Skeletal muscle tissue (tissue), 4 donors: Measurements from ENCODE around the gene AIG1. TPM values are rescaled to one million over a fixed set of nuclear protein-coding genes. Genes with fewer than 3 reads are reported as not detected.
"Not testable (repeated sequence)": the region's sequence is repeated elsewhere in the genome, so short reads cannot be mapped to it uniquely, and the experiment has no call there.

ENCODE experiments used
- H3K27ac ChIP-seq: one replicate; pipeline ENCODE4 v1.7.0; 2013; ENCODE audit warnings: mild to moderate bottlenecking, low read depth, low read length, inconsistent platforms
- H3K27me3 ChIP-seq, 3 donors: one replicate each; pipeline ENCODE4 v1.7.0; 2013; ENCODE audit warnings: low read length in 3 of 3; ENCODE audit not compliant: control insufficient read depth in 3 of 3, insufficient read depth in 3 of 3
- H3K36me3 ChIP-seq, 3 donors: one replicate each; pipeline ENCODE4 v1.7.0; 2013; ENCODE audit warnings: low read length in 3 of 3; ENCODE audit not compliant: control insufficient read depth in 3 of 3, insufficient read depth in 3 of 3
- H3K4me1 ChIP-seq, 3 donors: one replicate each; pipeline ENCODE4 v1.7.0; 2013; ENCODE audit warnings: low read length in 3 of 3, mild to moderate bottlenecking in 3 of 3; ENCODE audit not compliant: control insufficient read depth in 3 of 3, insufficient read depth in 3 of 3
- H3K4me3 ChIP-seq, 3 donors: one replicate each; pipeline ENCODE4 v1.7.0; 2013; ENCODE audit warnings: low read length in 3 of 3
- H3K9ac ChIP-seq, 3 donors: one replicate each; pipeline ENCODE4 v1.7.0; 2013; ENCODE audit warnings: low read length in 3 of 3, mild to moderate bottlenecking in 3 of 3, moderate library complexity in 2 of 3, low read depth in 1 of 3
- H3K9me3 ChIP-seq, 3 donors: one replicate each; pipeline ENCODE4 v1.7.0; 2013; ENCODE audit warnings: low read length in 3 of 3; ENCODE audit not compliant: control insufficient read depth in 3 of 3
- total RNA-seq: library from RNA; depleted of rRNA; stranded (reverse); fragments of >200 nt; gene quantifications from one replicate; pipeline ENCODE4 v1.2.3, GENCODE V29; 2014
- donor health status: Osteomylitis.

The AIG1 gene
- total RNA-seq, 1 donor from 2014 or later: 31.3 TPM

- Histone ChIP-seq H3K27ac (no peak overlapping the region), H3K9me3 (no peaks in the 10 kb centered on the region), H3K27me3 (no peaks in the 10 kb centered on the region), H3K4me3 (no peak overlapping the region), H3K4me1 (peaks cover 5 to 7% (median 5%) of the 10 kb centered on the region in 3 donors), H3K36me3 (no peaks in the 10 kb centered on the region), H3K9ac (no peak overlapping the region)
Measured at GRCh38 chr6:143167224-143167623, 106.5 kb downstream of the AIG1 start.

GRCh38 chr6:143168396-143168816 is 107.7 kb downstream of the AIG1 start:
- not testable (repeated sequence) for H3K9me3 ChIP-seq

DNA sequence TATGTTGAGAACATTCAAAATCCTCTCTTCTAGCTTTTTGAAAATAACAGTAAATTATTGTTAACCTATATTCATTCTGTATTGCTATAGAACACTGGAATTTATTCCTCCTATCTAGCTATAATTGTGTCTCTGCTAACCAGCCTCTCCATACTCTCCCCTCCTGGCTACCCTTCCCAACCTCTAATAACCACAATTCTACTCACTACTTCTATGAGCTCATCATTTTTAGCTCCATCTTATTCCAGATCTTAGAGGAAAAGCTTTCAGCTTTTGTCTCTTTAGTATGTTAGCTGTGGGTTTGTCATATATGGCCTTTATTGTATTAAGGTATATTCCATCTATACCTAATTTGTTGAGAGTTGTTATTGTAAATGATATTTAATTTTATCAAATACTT is 108.8 kb downstream of the AIG1 start:
- Histone ChIP-seq H3K27me3 (no peaks in the 10 kb centered on the region), H3K4me3 (no peak overlapping the region), H3K27ac (no peak overlapping the region), H3K9ac (no peak overlapping the region), H3K4me1 (peaks cover 2 to 4% (median 2%) of the 10 kb centered on the region in 3 donors), H3K9me3 (no peaks in the 10 kb centered on the region), H3K36me3 (no peaks in the 10 kb centered on the region)

More at GRCh38 chr6:143168396-143168816, 107.7 kb downstream of the AIG1 start:
- not testable (repeated sequence) for H3K9ac ChIP-seq, H3K27me3 ChIP-seq, H3K27ac ChIP-seq, H3K4me1 ChIP-seq, H3K4me3 ChIP-seq, H3K36me3 ChIP-seq

GRCh38 chr6:143174516-143174915 is 113.8 kb downstream of the AIG1 start:
- Histone ChIP-seq H3K36me3 (peaks cover 0 to 6% (median 0%) of the 10 kb centered on the region in 3 donors), H3K27ac (no peak overlapping the region), H3K4me1 (peaks cover 0 to 4% (median 0%) of the 10 kb centered on the region in 3 donors), H3K27me3 (no peaks in the 10 kb centered on the region), H3K9me3 (no peaks in the 10 kb centered on the region), H3K4me3 (no peak overlapping the region), H3K9ac (no peak overlapping the region)

DNA sequence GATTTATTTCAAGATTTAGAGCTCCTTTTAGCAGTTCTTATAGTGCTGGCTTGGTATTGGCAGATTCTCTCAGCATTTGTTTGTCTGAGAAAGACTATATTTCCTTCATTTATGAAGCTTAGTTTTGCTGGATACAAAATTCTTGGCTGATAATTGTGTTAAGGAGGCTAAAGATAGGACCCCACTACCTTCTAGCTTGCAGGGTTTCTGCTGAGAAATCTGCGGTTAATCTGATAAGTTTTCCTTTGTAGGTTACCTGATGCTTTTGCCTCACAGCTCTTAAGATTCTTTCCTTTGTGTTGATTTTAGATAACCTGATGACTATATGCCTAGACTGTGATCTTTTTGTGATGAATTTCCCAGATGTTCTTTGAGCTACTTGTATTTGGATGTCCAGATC is 114.3 kb downstream of the AIG1 start:
- H3K27ac ChIP-seq: no peak overlapping the region
- H3K36me3 ChIP-seq: peaks cover 0 to 6% (median 0%) of the 10 kb centered on the region in 3 donors
- peaks cover under 1 to 4% (median 2%) of the 10 kb centered on the region in 3 donors for H3K4me1 ChIP-seq
- H3K9ac ChIP-seq: no peak overlapping the region
- H3K9me3 ChIP-seq: no peaks in the 10 kb centered on the region
- no peaks in the 10 kb centered on the region for H3K27me3 ChIP-seq
- H3K4me3 ChIP-seq: no peak overlapping the region

DNA sequence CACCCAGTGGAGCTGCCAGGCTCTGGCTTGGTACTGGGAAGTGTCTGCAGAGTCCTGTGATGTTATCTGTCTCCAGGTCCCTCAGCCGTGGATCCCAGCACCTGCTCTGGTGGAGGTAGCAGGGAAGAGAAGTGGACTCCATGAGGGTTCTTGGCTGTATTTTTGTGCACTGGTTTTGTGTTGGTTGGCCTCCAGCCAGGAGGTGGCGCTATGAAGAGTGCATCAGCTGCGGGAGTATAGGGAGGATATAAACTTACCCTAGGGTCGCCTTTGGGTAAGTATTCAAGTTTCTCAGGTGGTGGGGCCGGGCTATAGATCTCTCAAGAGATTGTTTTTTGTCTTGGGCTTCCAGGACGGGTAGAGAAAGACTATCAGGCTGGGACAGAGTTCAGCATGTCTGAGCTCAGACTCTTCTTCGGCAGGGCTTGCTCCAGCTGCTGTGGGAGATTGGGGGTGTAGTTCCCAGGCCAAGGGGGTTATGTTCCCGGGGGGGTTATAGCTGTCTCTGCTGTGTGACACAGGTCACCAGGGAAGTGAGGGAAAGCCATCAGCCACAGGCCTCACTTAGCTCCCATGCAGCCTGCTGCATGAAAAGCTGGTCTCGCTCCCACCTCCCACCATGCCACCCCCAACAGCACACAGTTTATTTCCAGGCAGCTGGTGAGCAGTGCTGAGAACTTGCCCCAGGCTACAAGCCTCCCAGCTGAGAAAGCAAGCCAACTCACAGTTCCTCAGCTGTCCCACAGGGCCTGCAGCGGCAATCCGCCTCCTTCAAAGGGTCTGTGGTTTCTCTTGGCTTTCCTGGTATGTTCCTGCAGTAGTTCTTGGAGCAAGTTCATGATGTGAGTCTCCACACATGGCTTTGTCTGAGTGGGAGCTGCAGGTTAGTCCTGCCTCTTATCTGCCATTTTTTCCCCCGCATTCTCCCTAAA is 115.7 kb downstream of the AIG1 start:
- no peak overlapping the region for H3K4me3 ChIP-seq

GRCh38 chr6:143177706-143178105 is 117.0 kb downstream of the AIG1 start:
- Histone ChIP-seq H3K27ac (no peak overlapping the region), H3K4me3 (no peak overlapping the region), H3K9ac (no peak overlapping the region), H3K27me3 (no peaks in the 10 kb centered on the region), H3K36me3 (peaks cover 0 to 6% (median 0%) of the 10 kb centered on the region in 3 donors), H3K4me1 (peaks cover 3 to 5% (median 4%) of the 10 kb centered on the region in 3 donors), H3K9me3 (no peaks in the 10 kb centered on the region)

More for the DNA sequence above, 115.7 kb downstream of the AIG1 start:
- Histone ChIP-seq H3K27ac (no peak overlapping the region), H3K27me3 (no peaks in the 10 kb centered on the region), H3K9me3 (no peaks in the 10 kb centered on the region), H3K9ac (no peak overlapping the region), H3K36me3 (peaks cover 0 to 6% (median 0%) of the 10 kb centered on the region in 3 donors), H3K4me1 (peaks cover 3 to 5% (median 4%) of the 10 kb centered on the region in 3 donors)

DNA sequence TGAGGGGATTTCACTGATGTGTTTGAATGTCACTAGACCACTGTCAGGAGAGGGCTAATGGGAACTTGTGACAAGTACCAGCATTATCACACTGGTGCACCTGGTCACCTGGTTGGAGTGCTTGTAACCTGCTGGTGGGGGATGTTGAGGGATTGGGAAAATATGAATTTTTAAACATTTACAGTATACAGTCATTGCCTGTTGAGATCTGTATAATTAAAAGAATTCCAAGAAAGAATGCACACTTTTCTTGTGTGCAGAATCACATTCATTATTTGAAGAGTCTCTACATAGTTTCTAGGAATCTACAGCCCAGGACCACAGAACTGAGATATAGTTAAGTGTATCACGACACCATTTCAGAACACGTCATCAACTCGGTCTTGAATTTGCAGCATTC is 118.4 kb downstream of the AIG1 start:
- Histone ChIP-seq H3K9me3 (no peaks in the 10 kb centered on the region), H3K4me1 (peaks cover 3 to 5% (median 4%) of the 10 kb centered on the region in 3 donors), H3K36me3 (peaks cover 0 to 6% (median 0%) of the 10 kb centered on the region in 3 donors), H3K9ac (no peak overlapping the region), H3K27me3 (no peaks in the 10 kb centered on the region), H3K4me3 (no peak overlapping the region), H3K27ac (no peak overlapping the region)

DNA sequence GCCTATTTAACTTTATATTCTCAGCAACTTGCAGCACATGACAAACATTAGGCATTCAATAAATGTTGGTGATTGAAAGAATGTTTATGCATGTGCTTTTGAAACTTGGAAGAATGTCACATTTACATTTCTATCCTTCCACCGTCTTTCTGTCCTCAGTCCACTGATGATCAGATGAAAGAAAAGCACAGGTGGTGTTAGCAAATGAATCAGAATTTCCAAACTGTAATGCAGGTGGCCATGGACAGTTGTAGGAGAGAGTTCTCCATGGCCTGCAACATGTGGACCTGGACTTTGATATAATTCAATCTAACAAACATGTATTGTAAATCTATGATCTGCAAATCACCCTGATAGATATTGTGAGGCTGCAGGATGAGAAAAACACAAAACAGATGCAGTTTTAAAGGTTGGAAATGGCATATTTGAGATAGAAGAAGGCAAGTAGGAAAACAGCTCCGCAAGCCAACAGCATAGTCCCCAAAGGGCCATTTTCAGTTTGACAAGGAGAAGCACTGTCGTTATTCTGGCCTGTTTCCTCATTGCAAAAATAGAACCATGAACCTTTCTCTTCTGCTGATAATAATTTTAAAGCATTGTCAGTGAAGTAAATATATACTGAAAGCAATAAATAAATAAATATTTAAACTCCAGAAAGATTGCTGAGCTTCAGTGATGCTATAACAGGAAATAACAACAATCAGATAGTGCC is 119.4 kb downstream of the AIG1 start:
- peaks cover 3 to 5% (median 4%) of the 10 kb centered on the region in 3 donors for H3K4me1 ChIP-seq
- H3K4me3 ChIP-seq: no peak overlapping the region

DNA sequence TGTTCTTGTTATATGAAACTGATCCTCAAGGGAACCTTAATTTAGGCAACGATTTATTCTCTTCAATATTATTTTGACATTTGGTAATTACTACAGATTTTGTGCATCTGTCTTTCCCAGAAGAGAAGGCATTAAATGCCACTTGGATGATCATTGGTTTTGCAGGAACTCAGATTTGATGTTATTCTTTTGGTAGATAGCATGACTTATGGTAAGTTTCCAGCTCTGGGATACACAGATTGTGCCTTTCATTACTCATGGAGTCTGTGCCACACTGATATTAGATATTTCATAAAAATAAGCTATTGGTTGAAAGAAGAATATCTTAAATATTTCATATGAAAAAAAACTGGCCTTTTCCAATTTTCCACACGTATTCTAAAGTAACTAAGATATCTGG is 120.1 kb downstream of the AIG1 start:
- no peak overlapping the region for H3K27ac ChIP-seq
- peaks cover 3 to 5% (median 4%) of the 10 kb centered on the region in 3 donors for H3K4me1 ChIP-seq
- no peak overlapping the region for H3K4me3 ChIP-seq
- no peaks in the 10 kb centered on the region for H3K27me3 ChIP-seq
- no peak overlapping the region for H3K9ac ChIP-seq
- H3K9me3 ChIP-seq: no peaks in the 10 kb centered on the region
- H3K36me3 ChIP-seq: peaks cover 0 to 6% (median 5%) of the 10 kb centered on the region in 3 donors

More for the DNA sequence above, 119.4 kb downstream of the AIG1 start:
- H3K9ac ChIP-seq: no peak overlapping the region
- H3K9me3 ChIP-seq: no peaks in the 10 kb centered on the region
- H3K27ac ChIP-seq: no peak overlapping the region
- H3K27me3 ChIP-seq: no peaks in the 10 kb centered on the region
- H3K36me3 ChIP-seq: peaks cover 0 to 6% (median 0%) of the 10 kb centered on the region in 3 donors
